Spleen (tissue), 7 donors: ENCODE results near the gene USH1G.

ENCODE experiments used
- POLR2A ChIP-seq, 3 donors: fragments of 450-650 bp; IDR thresholded peaks; one replicate each; pipeline ENCODE4 v1.5.1; 2017; ENCODE audit warnings: antibody characterized with exemption in 3 of 3, mild to moderate bottlenecking in 1 of 3
- POLR2AphosphoS5 ChIP-seq, 3 donors: sonication (generic); formaldehyde crosslinking; IDR thresholded peaks; one replicate each; pipeline ENCODE4 v1.5.1; 2017; ENCODE audit warnings: antibody characterized with exemption in 3 of 3
- TF ChIP-seq, protein P1 (sequence below), 11 experiments: fragments of 200-600 bp in 7 of 11; fragments of 450-650 bp in 4 of 11; sonication (generic) in 4 of 11; IDR thresholded peaks in 8 of 11; conservative IDR thresholded peaks in 3 of 11; 1 replicate in 7 of 11; 2 replicates in 4 of 11; pipeline versions ENCODE4 v1.4.0 to v1.8.0; 2016 to 2021; ENCODE audit warnings: antibody characterized with exemption in 11 of 11, inconsistent platforms in 4 of 11, mild to moderate bottlenecking in 1 of 11
- donor health status: DM: no; HTN: no; CAD: no; lungs with moderate emphysema.
- donor health status: DM: no; HTN: no; CAD: no.
- donor health status: DM: no; HTN: no; CAD: no.

GRCh38 chr17:74925242-74925641 lies 2.2 kb upstream of the USH1G start:
- TF ChIP-seq POLR2AphosphoS5 (IDR thresholded peaks at IDR 0.05) (no peak), POLR2A (IDR thresholded peaks at IDR 0.05) (no peak)
- TF ChIP-seq, protein P1, sequence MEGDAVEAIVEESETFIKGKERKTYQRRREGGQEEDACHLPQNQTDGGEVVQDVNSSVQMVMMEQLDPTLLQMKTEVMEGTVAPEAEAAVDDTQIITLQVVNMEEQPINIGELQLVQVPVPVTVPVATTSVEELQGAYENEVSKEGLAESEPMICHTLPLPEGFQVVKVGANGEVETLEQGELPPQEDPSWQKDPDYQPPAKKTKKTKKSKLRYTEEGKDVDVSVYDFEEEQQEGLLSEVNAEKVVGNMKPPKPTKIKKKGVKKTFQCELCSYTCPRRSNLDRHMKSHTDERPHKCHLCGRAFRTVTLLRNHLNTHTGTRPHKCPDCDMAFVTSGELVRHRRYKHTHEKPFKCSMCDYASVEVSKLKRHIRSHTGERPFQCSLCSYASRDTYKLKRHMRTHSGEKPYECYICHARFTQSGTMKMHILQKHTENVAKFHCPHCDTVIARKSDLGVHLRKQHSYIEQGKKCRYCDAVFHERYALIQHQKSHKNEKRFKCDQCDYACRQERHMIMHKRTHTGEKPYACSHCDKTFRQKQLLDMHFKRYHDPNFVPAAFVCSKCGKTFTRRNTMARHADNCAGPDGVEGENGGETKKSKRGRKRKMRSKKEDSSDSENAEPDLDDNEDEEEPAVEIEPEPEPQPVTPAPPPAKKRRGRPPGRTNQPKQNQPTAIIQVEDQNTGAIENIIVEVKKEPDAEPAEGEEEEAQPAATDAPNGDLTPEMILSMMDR (IDR thresholded peaks at IDR 0.05 in 8 of 11, conservative IDR thresholded peaks at IDR 0.05 in 3 of 11) = no peak
